Ovary (tissue), 9 donors: ENCODE data around the gene TMOD3. TPM values are rescaled to one million over a fixed set of nuclear protein-coding genes. Genes with fewer than 3 reads are reported as not detected.

Source experiments
- DNase-seq, 5 donors: peaks; one replicate each; pipeline ENCODE4 v3.0.0-alpha.2; 2019 to 2020
- H3K27ac ChIP-seq, 2 donors: fragments of 200-600 bp; one replicate each; pipeline versions ENCODE4 v1.5.1 to v1.8.0; 2019 to 2022
- H3K27me3 ChIP-seq: fragments of 200-600 bp; one replicate; pipeline ENCODE4 v1.8.0; 2022
- H3K36me3 ChIP-seq: fragments of 200-600 bp; sonication (generic); one replicate; pipeline ENCODE4 v1.5.1; 2019
- H3K4me1 ChIP-seq: one replicate; pipeline ENCODE4 v1.8.1; 2013; ENCODE audit warnings: mild to moderate bottlenecking, moderate library complexity; ENCODE audit not compliant: insufficient read depth
- H3K4me3 ChIP-seq: fragments of 200-600 bp; sonication (generic); one replicate; pipeline ENCODE4 v1.5.1; 2017
- H3K9me3 ChIP-seq, 2 donors: fragments of 200-600 bp in 1 of 2; sonication (generic) in 1 of 2; one replicate each; pipeline versions ENCODE4 v1.5.1 to v1.8.1; 2013 to 2019; ENCODE audit warnings: mild to moderate bottlenecking in 1 of 2, moderate library complexity in 1 of 2
- EP300 ChIP-seq: sonication (generic); formaldehyde crosslinking; IDR thresholded peaks from one replicate; pipeline ENCODE4 v1.6.1; 2017; ENCODE audit warnings: antibody characterized with exemption
- POLR2A ChIP-seq: fragments of 450-650 bp; IDR thresholded peaks from one replicate; pipeline ENCODE4 v1.6.1; 2017; ENCODE audit warnings: antibody characterized with exemption, mild to moderate bottlenecking, moderate library complexity
- WGBS, 3 donors: extraction: QIAGEN DNeasy Blood & Tissue Kit in 1 of 3; methylation state at CpG; one replicate each; pipeline versions ENCODE4 v1.1.5 to v1.1.7; 2013 to 2017; 5-methylcytosine and 5-hydroxymethylcytosine counted together
- intact Hi-C, 4 donors: fragments of 100-400 bp; cut with DNase I; formaldehyde crosslinking; loops; one replicate each; pipeline versions ENCODE4 v1.11.0 to v1.15.1; 2022 to 2023
- polyA plus RNA-seq, 2 donors: library from polyadenylated mRNA; stranded (reverse); fragments of 200-250 nt in 1 of 2; fragments of 350-450 nt in 1 of 2; fragmentation: Illumina TruSeq in 1 of 2; extraction: RNeasy Lipid Tissue Mini Kit (QIAGEN cat#74804) in 1 of 2; gene quantifications; one replicate each; pipeline ENCODE4 v1.2.3, GENCODE V29; 2013 to 2014
- total RNA-seq, 7 donors: library from RNA; depleted of rRNA in 2 of 7; stranded (reverse); fragments of >200 nt in 2 of 7; fragmentation: NEBNext Ultra II Directional in 3 of 7; extraction: Animal tissue kit (Norgen Biotek cat#: 25700) in 3 of 7; gene quantifications; one replicate each; pipeline versions ENCODE4 v1.1.0 to v1.2.4, GENCODE V29; 2016 to 2023
- TF ChIP-seq, protein P1 (sequence below), 3 donors: fragments of 450-650 bp in 2 of 3; fragments of 200-600 bp in 1 of 3; IDR thresholded peaks; one replicate each; pipeline versions ENCODE4 v1.5.1 to v1.8.0; 2016 to 2022; ENCODE audit warnings: antibody characterized with exemption in 3 of 3, mild to moderate bottlenecking in 1 of 3
- donor health status: DM: no; HTN: no; CAD: no; lungs with moderate emphysema.
- donor health status: DM: no; HTN: no; CAD: no.
- donor health status: Bipolar disorder and iron deficiency.
- donor health status: DM: yes; HTN: yes; CAD: no.
- donor health status: DM: no; HTN: no; CAD: no.
- donor health status: DM: yes; HTN: yes; CAD: no.

TMOD3 gene
- total and polyA plus RNA-seq, 9 donors, result 9.4 to 35.5 (median 24.1) TPM

- Histone ChIP-seq H3K36me3 (no peaks in the 10 kb centered on the region), H3K27me3 (no peaks in the 10 kb centered on the region), H3K4me3 (no peak overlapping the region), H3K9me3 (no peaks in the 10 kb centered on the region), H3K27ac (no peak overlapping the region), H3K4me1 (no peaks in the 10 kb centered on the region)
- DNase-seq, result no peak
- TF ChIP-seq POLR2A, result no peak
- TF ChIP-seq EP300, result no peak
- TF ChIP-seq, protein P1, sequence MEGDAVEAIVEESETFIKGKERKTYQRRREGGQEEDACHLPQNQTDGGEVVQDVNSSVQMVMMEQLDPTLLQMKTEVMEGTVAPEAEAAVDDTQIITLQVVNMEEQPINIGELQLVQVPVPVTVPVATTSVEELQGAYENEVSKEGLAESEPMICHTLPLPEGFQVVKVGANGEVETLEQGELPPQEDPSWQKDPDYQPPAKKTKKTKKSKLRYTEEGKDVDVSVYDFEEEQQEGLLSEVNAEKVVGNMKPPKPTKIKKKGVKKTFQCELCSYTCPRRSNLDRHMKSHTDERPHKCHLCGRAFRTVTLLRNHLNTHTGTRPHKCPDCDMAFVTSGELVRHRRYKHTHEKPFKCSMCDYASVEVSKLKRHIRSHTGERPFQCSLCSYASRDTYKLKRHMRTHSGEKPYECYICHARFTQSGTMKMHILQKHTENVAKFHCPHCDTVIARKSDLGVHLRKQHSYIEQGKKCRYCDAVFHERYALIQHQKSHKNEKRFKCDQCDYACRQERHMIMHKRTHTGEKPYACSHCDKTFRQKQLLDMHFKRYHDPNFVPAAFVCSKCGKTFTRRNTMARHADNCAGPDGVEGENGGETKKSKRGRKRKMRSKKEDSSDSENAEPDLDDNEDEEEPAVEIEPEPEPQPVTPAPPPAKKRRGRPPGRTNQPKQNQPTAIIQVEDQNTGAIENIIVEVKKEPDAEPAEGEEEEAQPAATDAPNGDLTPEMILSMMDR (IDR thresholded peaks at IDR 0.05), result no peak
- WGBS, 3 donors, result 77 to 88% (median 82%) methylated on average over 2 of the region's 2 CpGs
- intact Hi-C loops, result no loop called here
Measured at GRCh38 chr15:51917493-51917892, 88.0 kb downstream of the TMOD3 start.

GRCh38 chr15:51924156-51925068 is 95.0 kb downstream of the TMOD3 start:
- H3K27ac ChIP-seq, result no peak overlapping the region
- no peaks in the 10 kb centered on the region for H3K4me1 ChIP-seq
- no peaks in the 10 kb centered on the region for H3K36me3 ChIP-seq
- no peaks in the 10 kb centered on the region for H3K27me3 ChIP-seq
- DNase-seq, result no peak
- no peak overlapping the region for H3K4me3 ChIP-seq
- no peaks in the 10 kb centered on the region for H3K9me3 ChIP-seq
- WGBS, 3 donors, result 66 to 74% (median 68%) methylated on average over 11 of the region's 11 CpGs
- TF ChIP-seq EP300 (no peak), POLR2A (no peak)
- TF ChIP-seq, protein P1 (IDR thresholded peaks at IDR 0.05), result no peak
- intact Hi-C loops, result no loop called here

DNA sequence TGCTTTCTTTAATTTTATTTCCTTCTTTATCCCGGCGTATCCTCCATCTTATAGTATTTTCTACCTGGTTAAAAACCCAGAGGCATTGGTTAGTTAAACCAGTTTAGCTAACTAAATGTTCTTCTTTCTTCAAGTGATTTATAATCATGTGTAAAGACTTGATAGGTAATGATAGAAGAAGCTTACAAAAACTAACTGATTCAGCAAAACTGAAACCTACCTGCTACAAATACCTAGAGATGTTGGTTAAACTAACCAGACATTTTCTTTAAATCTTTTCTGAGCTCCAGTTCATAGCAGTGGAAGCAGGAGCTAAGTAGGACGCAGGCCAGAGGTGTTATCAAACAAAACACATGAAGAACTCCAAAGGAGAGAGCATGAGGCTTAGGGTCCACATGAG is 97.4 kb downstream of the TMOD3 start:
- H3K36me3 ChIP-seq, result no peaks in the 10 kb centered on the region
- no peak overlapping the region for H3K4me3 ChIP-seq
- no peaks in the 10 kb centered on the region for H3K9me3 ChIP-seq
- no peaks in the 10 kb centered on the region for H3K27me3 ChIP-seq
- WGBS, 3 donors, result 97 to 99% (median 97%) methylated on average over 3 of the region's 3 CpGs
- TF ChIP-seq EP300, result no peak
- TF ChIP-seq, protein P1 (IDR thresholded peaks at IDR 0.05), result no peak
- TF ChIP-seq POLR2A, result no peak
- no peak overlapping the region for H3K27ac ChIP-seq
- H3K4me1 ChIP-seq, result no peaks in the 10 kb centered on the region
- intact Hi-C loops, result no loop called here
- no peak for DNase-seq

- Histone ChIP-seq H3K4me3 (no peak overlapping the region), H3K27me3 (no peaks in the 10 kb centered on the region), H3K36me3 (no peaks in the 10 kb centered on the region), H3K4me1 (no peaks in the 10 kb centered on the region), H3K27ac (no peak overlapping the region), H3K9me3 (no peaks in the 10 kb centered on the region)
- 97 to 98% (median 98%) methylated on average over 3 of the region's 3 CpGs for WGBS, 3 donors
- DNase-seq, result no peak
- TF ChIP-seq POLR2A, result no peak
- TF ChIP-seq EP300, result no peak
- TF ChIP-seq, protein P1 (IDR thresholded peaks at IDR 0.05), result no peak
- intact Hi-C loops, result no loop called here
Measured at GRCh38 chr15:51931016-51931415, 101.6 kb downstream of the TMOD3 start.
